ENCODE measurements around the gene HOMER2.

DNA sequence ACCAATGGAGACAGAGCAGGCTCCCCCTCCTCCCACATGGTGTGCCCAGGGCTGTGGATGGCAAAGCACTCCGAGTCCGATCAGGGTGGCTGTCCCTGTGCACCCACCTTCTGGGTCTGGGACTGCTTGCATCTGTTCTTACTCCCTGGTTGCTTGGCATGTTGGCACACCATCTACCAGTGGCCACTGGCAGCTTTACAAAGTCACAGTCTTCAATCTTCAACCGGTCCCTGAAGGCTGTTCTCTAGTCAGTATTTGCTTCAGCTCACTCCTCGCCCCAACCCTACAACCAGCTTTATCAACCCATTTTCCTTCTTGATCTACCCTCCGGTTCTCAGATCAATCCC lies 14.8 kb downstream of the HOMER2 start:
- TF ChIP-seq POLR2A (IDR thresholded peaks at IDR 0.05; ENCODE audit: low read length) (no peak), GATA1 (IDR thresholded peaks at IDR 0.05; ENCODE audit: low read depth, low read length) (no peak)
